Mesendoderm (in vitro differentiated cells): ENCODE results near the gene RNF150. TPM values are rescaled to one million over a fixed set of nuclear protein-coding genes. Genes with fewer than 3 reads are reported as not detected.

ENCODE experiments used
- DNase-seq: peaks from one replicate; pipeline ENCODE4 v3.0.0; 2013
- H2AK5ac ChIP-seq: 2 replicates; pipeline ENCODE4 v1.6.1; 2013; ENCODE audit warnings: low read length, inconsistent platforms
- H2BK120ac ChIP-seq: 2 replicates; pipeline ENCODE4 v1.6.1; 2013; ENCODE audit warnings: low read depth, mild to moderate bottlenecking, low read length, moderate library complexity, mixed read lengths
- H2BK15ac ChIP-seq: replicated peaks from 2 replicates; pipeline ENCODE4 v1.6.1; 2013; ENCODE audit warnings: low read depth, mild to moderate bottlenecking, moderate library complexity
- H2BK5ac ChIP-seq: 2 replicates; pipeline ENCODE4 v1.6.1; 2013; ENCODE audit warnings: low read length, inconsistent platforms
- H3K18ac ChIP-seq: 2 replicates; pipeline ENCODE4 v1.6.1; 2013; ENCODE audit warnings: mild to moderate bottlenecking, low read length, mixed read lengths
- H3K23ac ChIP-seq: one replicate; pipeline ENCODE4 v1.6.1; 2013; ENCODE audit warnings: low read length
- H3K27ac ChIP-seq: 2 replicates; pipeline ENCODE4 v1.5.1; 2013; ENCODE audit warnings: low read depth, mild to moderate bottlenecking, inconsistent platforms, low read length, moderate library complexity
- H3K27me3 ChIP-seq: 2 replicates; pipeline ENCODE4 v1.6.1; 2013; ENCODE audit warnings: low read length, control low read depth, mild to moderate bottlenecking, inconsistent platforms; ENCODE audit not compliant: insufficient read depth, poor library complexity
- H3K36me3 ChIP-seq: 2 replicates; pipeline ENCODE4 v1.6.1; 2013; ENCODE audit warnings: low read length, inconsistent platforms; ENCODE audit not compliant: control insufficient read depth, insufficient read depth
- H3K4ac ChIP-seq: one replicate; pipeline ENCODE4 v1.6.1; 2013; ENCODE audit warnings: low read depth, mild to moderate bottlenecking, low read length, moderate library complexity
- H3K4me1 ChIP-seq: 2 replicates; pipeline ENCODE4 v1.6.1; 2013; ENCODE audit warnings: low read depth, low read length, inconsistent platforms; ENCODE audit not compliant: control insufficient read depth
- H3K4me2 ChIP-seq: 2 replicates; pipeline ENCODE4 v1.6.1; 2013; ENCODE audit warnings: low read length
- H3K4me3 ChIP-seq: 2 replicates; pipeline ENCODE4 v1.5.1; 2013; ENCODE audit warnings: mild to moderate bottlenecking, low read length
- H3K56ac ChIP-seq: one replicate; pipeline ENCODE4 v1.6.1; 2013; ENCODE audit warnings: low read length
- H3K79me1 ChIP-seq: 2 replicates; pipeline ENCODE4 v1.6.1; 2013; ENCODE audit warnings: low read length, inconsistent platforms
- H3K79me2 ChIP-seq: 2 replicates; pipeline ENCODE4 v1.6.1; 2013; ENCODE audit warnings: mild to moderate bottlenecking, low read length; ENCODE audit not compliant: control insufficient read depth, insufficient read depth
- H3K9ac ChIP-seq: 2 replicates; pipeline ENCODE4 v1.6.1; 2013; ENCODE audit warnings: low read length, inconsistent platforms
- H4K5ac ChIP-seq: one replicate; pipeline ENCODE4 v1.6.1; 2013; ENCODE audit warnings: low read length
- H4K8ac ChIP-seq: one replicate; pipeline ENCODE4 v1.6.1; 2013; ENCODE audit warnings: low read depth, mild to moderate bottlenecking, control low read depth, low read length, moderate library complexity
- WGBS: extraction: QIAGEN DNeasy Blood & Tissue Kit; methylation state at CpG from one replicate; pipeline ENCODE4 v1.1.7; 2013; ENCODE audit warnings: low lambda C conversion rate, missing lambda C conversion rate; ENCODE audit not compliant: insufficient coverage; ENCODE audit errors: extremely low coverage; 5-methylcytosine and 5-hydroxymethylcytosine counted together
- polyA plus RNA-seq, 2 experiments: library from polyadenylated mRNA; stranded (reverse); fragments of 200-250 nt; gene quantifications; one replicate each; pipeline ENCODE4 v1.2.3, GENCODE V29; 2013

The RNF150 gene
- polyA plus RNA-seq (2013, experiment 1 of 2): 2.5 TPM
- polyA plus RNA-seq (2013, experiment 2 of 2): 2.5 TPM

DNA sequence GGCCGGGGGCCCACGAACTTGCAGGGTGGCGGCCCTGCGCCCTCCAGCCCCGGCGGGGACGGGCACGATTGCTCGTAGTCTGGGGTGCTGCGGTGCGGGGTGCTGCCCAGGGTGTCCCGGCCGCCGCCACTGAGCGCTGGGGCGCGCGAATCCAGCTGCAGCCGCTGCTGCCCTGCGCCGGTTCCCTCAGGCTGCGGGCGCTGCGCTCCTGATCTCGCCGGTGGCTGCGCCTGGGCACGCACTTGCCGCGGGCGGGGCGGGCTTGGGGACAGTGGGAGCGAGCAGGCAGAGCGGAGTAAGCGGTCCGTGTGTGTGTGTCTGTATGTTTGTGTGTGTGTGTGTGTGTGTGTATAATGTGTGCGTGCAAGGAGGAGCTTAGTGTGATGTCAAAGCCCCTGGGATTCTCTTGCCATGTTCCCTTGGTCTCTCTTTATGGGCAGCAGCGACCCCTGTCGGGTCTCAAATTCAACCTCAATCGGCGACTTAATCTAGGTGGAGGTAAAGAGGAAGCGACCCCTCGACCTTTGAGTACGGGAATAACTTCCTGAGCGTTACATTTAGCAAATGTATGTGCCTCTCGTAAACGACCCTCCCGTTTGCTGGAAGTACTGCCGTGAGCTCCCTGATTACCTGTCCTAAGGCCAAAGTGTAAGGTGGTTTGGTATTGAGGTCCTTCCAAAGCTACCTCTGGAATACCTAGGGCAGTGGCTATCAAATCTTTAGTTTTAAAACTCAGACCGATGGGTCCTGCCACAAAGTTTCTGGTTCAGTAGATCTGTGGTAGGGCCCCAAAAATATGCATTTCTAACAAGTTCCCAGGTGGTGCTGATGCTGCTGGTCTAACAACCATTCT lies at the start of gene RNF150:
TSS of gene RNF150 (minus strand) at position 324 of the 853 bp plus-strand sequence.
- DNase-seq: peak; percentile 96
- H3K79me2 ChIP-seq: no peaks in the 10 kb centered on the region
- peak within 1 kb of the TSS; percentile 83 for H3K4me3 ChIP-seq
- H3K9ac ChIP-seq: peak within 1 kb of the TSS; percentile 73
- H2BK5ac ChIP-seq: no peak within 1 kb of the TSS
- H3K4me1 ChIP-seq: no peaks in the 10 kb centered on the region
- H3K36me3 ChIP-seq: no peaks in the 10 kb centered on the region
- peak within 1 kb of the TSS; percentile 91 for H3K23ac ChIP-seq
- H2AK5ac ChIP-seq: no peak within 1 kb of the TSS
- no peak within 1 kb of the TSS for H2BK15ac ChIP-seq
- H3K79me1 ChIP-seq: no peaks in the 10 kb centered on the region
- no peak within 1 kb of the TSS for H4K5ac ChIP-seq
- H3K4ac ChIP-seq: no peak within 1 kb of the TSS
- WGBS: no CpG with 5 or more reads among the region's 50 CpGs
- H3K27me3 ChIP-seq: no peaks in the 10 kb centered on the region
- H3K18ac ChIP-seq: peak within 1 kb of the TSS; percentile 13
- no peak within 1 kb of the TSS for H2BK120ac ChIP-seq
- H3K27ac ChIP-seq: no peak within 1 kb of the TSS
- H4K8ac ChIP-seq: no peak within 1 kb of the TSS
- H3K4me2 ChIP-seq: peak within 1 kb of the TSS; percentile 96
- H3K56ac ChIP-seq: peak within 1 kb of the TSS; percentile 93

DNA sequence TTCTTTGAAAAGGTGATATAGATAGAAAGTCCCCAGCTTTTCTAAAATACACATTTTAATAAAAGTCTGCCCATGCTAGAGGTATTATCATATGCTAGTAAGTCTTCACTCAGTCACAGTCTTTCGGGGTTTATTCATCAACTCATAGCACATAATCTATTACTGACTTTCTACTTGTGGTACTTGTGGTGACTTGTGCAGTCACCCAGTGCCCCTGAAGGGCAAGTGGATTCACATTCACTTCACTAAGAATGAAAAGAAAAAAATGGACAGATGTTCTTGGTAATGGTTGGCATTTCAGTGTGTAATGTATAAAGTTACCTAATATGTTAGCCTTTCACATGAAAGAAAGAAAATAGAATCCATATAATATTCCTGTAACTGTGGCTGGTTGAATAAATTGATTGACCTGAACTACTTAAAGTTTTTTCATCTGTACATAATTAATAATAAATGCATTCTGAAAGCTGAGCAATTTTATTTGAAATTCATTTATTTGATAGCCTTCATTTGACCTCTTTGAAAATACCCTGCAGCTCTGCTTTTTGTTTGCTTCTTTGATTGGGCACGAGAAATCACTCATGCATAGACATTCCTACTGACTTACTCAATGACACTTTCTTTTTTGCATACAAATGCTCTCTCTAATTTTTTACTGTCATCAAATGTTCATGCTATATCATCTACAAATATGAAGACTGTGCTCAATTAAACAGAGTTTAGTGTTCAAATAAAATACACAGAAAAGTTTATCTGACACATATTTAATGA lies 47.9 kb upstream of the RNF150 start:
- no CpG with 5 or more reads among the region's 2 CpGs for WGBS
- Histone ChIP-seq H3K4me2 (no peak overlapping the region), H3K56ac (no peak overlapping the region), H2BK120ac (no peak overlapping the region), H3K79me2 (no peaks in the 10 kb centered on the region), H2AK5ac (no peak overlapping the region), H3K9ac (no peak overlapping the region), H3K36me3 (no peaks in the 10 kb centered on the region), H3K79me1 (no peaks in the 10 kb centered on the region), H3K27me3 (no peaks in the 10 kb centered on the region), H2BK15ac (no peak overlapping the region), H3K18ac (no peak overlapping the region), H3K4ac (no peak overlapping the region), H3K27ac (no peak overlapping the region), H2BK5ac (no peak overlapping the region), H3K4me3 (no peak overlapping the region), H3K4me1 (no peaks in the 10 kb centered on the region), H4K5ac (no peak overlapping the region), H3K23ac (no peak overlapping the region), H4K8ac (no peak overlapping the region)
- peak; percentile 6 for DNase-seq

GRCh38 chr4:141179474-141180373 lies 46.5 kb upstream of the RNF150 start:
- Histone ChIP-seq H2AK5ac (no peak overlapping the region), H3K4me2 (no peak overlapping the region), H2BK5ac (no peak overlapping the region), H2BK120ac (no peak overlapping the region), H3K4me3 (no peak overlapping the region), H3K56ac (no peak overlapping the region), H4K8ac (no peak overlapping the region), H3K23ac (no peak overlapping the region), H3K4me1 (no peaks in the 10 kb centered on the region), H3K27me3 (no peaks in the 10 kb centered on the region), H3K4ac (no peak overlapping the region), H3K27ac (no peak overlapping the region), H3K36me3 (no peaks in the 10 kb centered on the region), H3K79me1 (no peaks in the 10 kb centered on the region), H4K5ac (no peak overlapping the region), H3K9ac (no peak overlapping the region), H3K79me2 (no peaks in the 10 kb centered on the region), H2BK15ac (no peak overlapping the region), H3K18ac (no peak overlapping the region)
- DNase-seq: peak; percentile 16
- no CpG with 5 or more reads among the region's 8 CpGs for WGBS

- H3K27ac ChIP-seq: no peak overlapping the region
- no peak overlapping the region for H2AK5ac ChIP-seq
- no peak for DNase-seq
- H3K4me3 ChIP-seq: no peak overlapping the region
- no peaks in the 10 kb centered on the region for H3K27me3 ChIP-seq
- no peak overlapping the region for H3K23ac ChIP-seq
- no peak overlapping the region for H3K18ac ChIP-seq
- H4K8ac ChIP-seq: no peak overlapping the region
- no peaks in the 10 kb centered on the region for H3K4me1 ChIP-seq
- no peak overlapping the region for H2BK5ac ChIP-seq
- no peaks in the 10 kb centered on the region for H3K79me2 ChIP-seq
- H3K4me2 ChIP-seq: no peak overlapping the region
- H4K5ac ChIP-seq: no peak overlapping the region
- H3K36me3 ChIP-seq: no peaks in the 10 kb centered on the region
- H3K9ac ChIP-seq: no peak overlapping the region
- H3K56ac ChIP-seq: no peak overlapping the region
- H3K4ac ChIP-seq: no peak overlapping the region
- no peak overlapping the region for H2BK15ac ChIP-seq
- no CpG with 5 or more reads among the region's 1 CpG for WGBS
- H3K79me1 ChIP-seq: no peaks in the 10 kb centered on the region
- H2BK120ac ChIP-seq: no peak overlapping the region
Measured at GRCh38 chr4:141177171-141177570, 43.9 kb upstream of the RNF150 start.

DNA sequence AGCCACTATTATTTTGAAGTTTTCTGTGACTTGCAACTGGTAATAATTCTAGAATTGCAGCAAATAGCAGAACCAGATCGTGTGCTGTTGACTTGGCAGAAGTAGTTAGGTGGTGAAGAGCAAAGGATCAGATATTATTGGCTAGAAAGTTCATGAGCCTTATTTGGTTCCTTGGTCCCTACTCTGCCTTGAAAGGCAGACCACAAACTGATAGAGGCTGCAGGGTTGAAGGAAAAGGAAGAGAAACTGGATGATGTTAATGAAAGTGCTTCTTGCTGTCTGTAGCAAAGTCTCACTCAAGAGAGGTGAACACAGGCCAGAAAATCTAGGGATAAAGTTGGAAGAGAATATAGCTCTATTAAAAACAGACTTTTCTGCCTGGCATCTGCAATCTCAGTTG lies 41.2 kb upstream of the RNF150 start:
- no peak overlapping the region for H3K9ac ChIP-seq
- DNase-seq: no peak
- H2BK15ac ChIP-seq: no peak overlapping the region
- no peak overlapping the region for H3K4ac ChIP-seq
- H3K4me1 ChIP-seq: no peaks in the 10 kb centered on the region
- no peak overlapping the region for H4K5ac ChIP-seq
- H2BK5ac ChIP-seq: no peak overlapping the region
- H3K56ac ChIP-seq: no peak overlapping the region
- no peak overlapping the region for H3K27ac ChIP-seq
- no peak overlapping the region for H2BK120ac ChIP-seq
- H3K23ac ChIP-seq: no peak overlapping the region
- no peaks in the 10 kb centered on the region for H3K27me3 ChIP-seq
- H3K4me2 ChIP-seq: no peak overlapping the region
- no peaks in the 10 kb centered on the region for H3K79me1 ChIP-seq
- H4K8ac ChIP-seq: no peak overlapping the region
- no peaks in the 10 kb centered on the region for H3K79me2 ChIP-seq
- no peak overlapping the region for H2AK5ac ChIP-seq
- no CpG with 5 or more reads among the region's 1 CpG for WGBS
- H3K18ac ChIP-seq: no peak overlapping the region
- no peak overlapping the region for H3K4me3 ChIP-seq
- no peaks in the 10 kb centered on the region for H3K36me3 ChIP-seq
